B cell (primary cell): Measurements from ENCODE around the gene SYNGAP1. TPM values are rescaled to one million over a fixed set of nuclear protein-coding genes. Genes with fewer than 3 reads are reported as not detected.

Experiments used
- ATAC-seq: fragments of 200-7000 bp; cut with Tn5 transposase; one replicate; pipeline ENCODE4 v1.10.0; 2021; ENCODE audit warnings: low read depth, mild to moderate bottlenecking, moderate number of reproducible peaks, moderate library complexity
- CTCF ChIA-PET: fragments of 350-600 bp; sonication (Branson Sonifier 250); formaldehyde crosslinking; loops from one replicate; lab custom pipeline; 2021; ENCODE audit warnings: antibody characterized with exemption, inconsistent platforms; lab: Charles Lee
- POLR2A ChIA-PET: fragments of 350-600 bp; sonication (Branson Sonifier 250); formaldehyde crosslinking; loops from one replicate; lab custom pipeline; 2021; ENCODE audit warnings: antibody characterized with exemption; lab: Charles Lee
- DNase-seq: peaks from one replicate; pipeline ENCODE4 v3.0.0; 2013
- H2AFZ ChIP-seq: 2 replicates; pipeline ENCODE4 v1.6.1; 2012; ENCODE audit warnings: mild to moderate bottlenecking, low read depth, low read length; ENCODE audit not compliant: insufficient read depth, poor library complexity, severe bottlenecking
- H3K27ac ChIP-seq, 2 donors: 1 replicate in 1 of 2; 2 replicates in 1 of 2; pipeline ENCODE4 v1.5.1; 2012 to 2013; ENCODE audit warnings: low read length in 2 of 2, mild to moderate bottlenecking in 2 of 2, moderate library complexity in 1 of 2
- H3K27me3 ChIP-seq, 4 experiments: fragments of 200-600 bp in 1 of 4; sonication (generic) in 1 of 4; replicated peaks in 1 of 4; 1 replicate in 2 of 4; 2 replicates in 2 of 4; pipeline versions ENCODE4 v1.6.1 to v1.7.0; 2013 to 2016; ENCODE audit warnings: low read length in 3 of 4, mild to moderate bottlenecking in 2 of 4, mixed read lengths in 1 of 4, moderate library complexity in 1 of 4; ENCODE audit not compliant: insufficient read depth in 4 of 4, control insufficient read depth in 3 of 4; ENCODE audit errors: control extremely low read depth in 1 of 4
- H3K36me3 ChIP-seq, 2 experiments: replicated peaks in 1 of 2; 1 replicate in 1 of 2; 2 replicates in 1 of 2; pipeline versions ENCODE4 v1.6.1 to v1.7.1; 2013; ENCODE audit warnings: low read length in 1 of 2; ENCODE audit not compliant: insufficient read depth in 2 of 2, control insufficient read depth in 1 of 2; ENCODE audit errors: control extremely low read depth in 1 of 2, extremely low read depth in 1 of 2
- H3K4me1 ChIP-seq, 2 donors: fragments of 200-600 bp in 1 of 2; sonication (generic) in 1 of 2; 1 replicate in 1 of 2; 2 replicates in 1 of 2; pipeline versions ENCODE4 v1.5.1 to v1.6.1; 2013 to 2017; ENCODE audit warnings: low read length in 2 of 2; ENCODE audit not compliant: control insufficient read depth in 2 of 2, insufficient read depth in 2 of 2
- H3K4me2 ChIP-seq: replicated peaks from 2 replicates; pipeline ENCODE3; 2012; ENCODE audit warnings: mild to moderate bottlenecking, low read depth, low read length; ENCODE audit not compliant: poor library complexity, severe bottlenecking
- H3K4me3 ChIP-seq, 5 experiments: fragments of 200-600 bp in 1 of 5; sonication (generic) in 1 of 5; 1 replicate in 3 of 5; 2 replicates in 2 of 5; pipeline versions ENCODE4 v1.5.1 to v1.7.0; 2011 to 2016; ENCODE audit warnings: low read length in 4 of 5, mild to moderate bottlenecking in 4 of 5, low read depth in 2 of 5, control low read depth in 1 of 5, moderate library complexity in 1 of 5; ENCODE audit not compliant: insufficient read depth in 1 of 5; ENCODE audit errors: control extremely low read depth in 1 of 5, extremely low read depth in 1 of 5
- H3K79me2 ChIP-seq: fragments of 200-600 bp; sonication (generic); one replicate; pipeline ENCODE4 v1.6.0; 2016; ENCODE audit warnings: low read length; ENCODE audit not compliant: control insufficient read depth, insufficient read depth
- H3K9ac ChIP-seq: fragments of 200-600 bp; sonication (generic); 2 replicates; pipeline ENCODE4 v1.6.1; 2017; ENCODE audit warnings: mild to moderate bottlenecking, low read length, moderate library complexity
- H3K9me3 ChIP-seq, 3 donors: one replicate each; pipeline versions ENCODE4 v1.6.1 to v1.7.1; 2013; ENCODE audit warnings: low read length in 2 of 3; ENCODE audit not compliant: control insufficient read depth in 2 of 3, insufficient read depth in 1 of 3; ENCODE audit errors: control extremely low read depth in 1 of 3
- H4K20me1 ChIP-seq: 2 replicates; pipeline ENCODE4 v1.6.0; 2012; ENCODE audit warnings: mild to moderate bottlenecking, low read length; ENCODE audit not compliant: insufficient read depth, control insufficient read depth, poor library complexity, severe bottlenecking
- H3K27ac Mint-ChIP-seq: one replicate; pipeline ENCODE4 v1.8.0; 2021; ENCODE audit warnings: mixed read lengths
- H3K27me3 Mint-ChIP-seq: one replicate; pipeline ENCODE4 v1.8.0; 2021; ENCODE audit warnings: mixed read lengths
- H3K4me1 Mint-ChIP-seq: one replicate; pipeline ENCODE4 v1.8.0; 2021; ENCODE audit warnings: mixed read lengths
- H3K4me3 Mint-ChIP-seq: one replicate; pipeline ENCODE4 v1.8.0; 2021; ENCODE audit warnings: mixed read lengths
- H3K9me3 Mint-ChIP-seq: one replicate; pipeline ENCODE4 v1.8.0; 2022; ENCODE audit warnings: mixed read lengths; ENCODE audit not compliant: insufficient read depth
- CTCF ChIP-seq: fragments of 200-600 bp; IDR thresholded peaks from one replicate; pipeline ENCODE4 v1.8.0; 2022; ENCODE audit warnings: antibody characterized with exemption, mild to moderate bottlenecking
- EZH2 ChIP-seq: IDR thresholded peaks from 2 replicates; pipeline ENCODE4 v1.6.1; 2012; ENCODE audit warnings: borderline replicate concordance, low read depth, mild to moderate bottlenecking, moderate library complexity, low read length; ENCODE audit not compliant: insufficient read depth, poor library complexity, severe bottlenecking
- whole genome bisulfite sequencing: methylation state at CpG from one replicate; pipeline ENCODE4 v1.1.5; 2013; ENCODE audit warnings: missing lambda C conversion rate; ENCODE audit not compliant: insufficient coverage; 5-methylcytosine and 5-hydroxymethylcytosine counted together
- intact Hi-C: fragments of 100-400 bp; cut with micrococcal nuclease; formaldehyde crosslinking; loops from one replicate; pipeline ENCODE4 v1.10.0; 2022
- polyA plus RNA-seq: library from polyadenylated mRNA; depleted of rRNA; stranded (reverse); fragments of >200 nt; gene quantifications from 2 replicates; pipeline ENCODE4 v1.2.3, GENCODE V29; 2012
- total RNA-seq, 2 donors: library from RNA; stranded (reverse); fragments of 120-200 nt in 1 of 2; gene quantifications; 1 replicate in 1 of 2; 2 replicates in 1 of 2; pipeline versions ENCODE4 v1.2.3 to v1.2.4, GENCODE V29; 2013 to 2022

Gene SYNGAP1
- total and polyA plus RNA-seq, 2 donors (not counting 1 experiment from before 2014, with no cell fraction given) = 18.6 to 43.0 TPM

GRCh38 chr6:33497157-33497556 lies 77.3 kb downstream of the SYNGAP1 start:
- Histone ChIP-seq H2AFZ (no peak overlapping the region), H3K36me3 (no peaks in the 10 kb centered on the region), H3K9ac (no peak overlapping the region), H3K79me2 (no peaks in the 10 kb centered on the region), H3K27ac (no peak overlapping the region), H3K9me3 (no peaks in the 10 kb centered on the region), H3K4me1 (no peaks in the 10 kb centered on the region), H3K4me2 (no peak overlapping the region), H4K20me1 (no peaks in the 10 kb centered on the region), H3K27me3 (no peaks in the 10 kb centered on the region), H3K4me3 (no peak overlapping the region)
- H3K4me3 Mint-ChIP-seq = no peak overlapping the region
- TF ChIP-seq CTCF (no peak), EZH2 (no peak)
- ChIA-PET POLR2A (no interaction called here), CTCF (interaction anchor here (0.7 kb wide), 1 partner anchor 123 kb away, joined by 3 read pairs; no protein-coding TSS in a partner anchor)
- DNase-seq (no peak), ATAC-seq (no peak)
- no peak overlapping the region for H3K27ac Mint-ChIP-seq
- no peaks in the 10 kb centered on the region for H3K4me1 Mint-ChIP-seq
- peaks cover 5% of the 10 kb centered on the region for H3K27me3 Mint-ChIP-seq
- H3K9me3 Mint-ChIP-seq = no peaks in the 10 kb centered on the region
- 100% methylated on average over 3 of the region's 7 CpGs for WGBS
- intact Hi-C loops = no loop called here

GRCh38 chr6:33502486-33502885 lies 82.6 kb downstream of the SYNGAP1 start:
- Histone ChIP-seq H3K9me3 (no peaks in the 10 kb centered on the region), H2AFZ (no peak overlapping the region), H3K4me1 (no peaks in the 10 kb centered on the region), H3K27me3 (peaks cover 0 to 2% (median 0%) of the 10 kb centered on the region in 4 experiments), H3K36me3 (no peaks in the 10 kb centered on the region), H3K9ac (no peak overlapping the region), H3K79me2 (no peaks in the 10 kb centered on the region), H3K27ac (no peak overlapping the region), H4K20me1 (no peaks in the 10 kb centered on the region), H3K4me2 (no peak overlapping the region), H3K4me3 (no peak overlapping the region)
- H3K4me1 Mint-ChIP-seq = no peaks in the 10 kb centered on the region
- POLR2A ChIA-PET = interaction anchor here (0.6 kb wide), 1 partner anchor 14 kb away, joined by 7 read pairs; no protein-coding TSS in a partner anchor
- H3K27ac Mint-ChIP-seq = no peak overlapping the region
- DNase-seq (no peak), ATAC-seq (no peak)
- no peak for TF ChIP-seq CTCF
- no peak for TF ChIP-seq EZH2
- no peaks in the 10 kb centered on the region for H3K9me3 Mint-ChIP-seq
- intact Hi-C loops = no loop called here
- 90% methylated on average over 23 of the region's 23 CpGs for WGBS
- CTCF ChIA-PET = no interaction called here
- no peak overlapping the region for H3K4me3 Mint-ChIP-seq
- H3K27me3 Mint-ChIP-seq = peaks cover 12% of the 10 kb centered on the region
